Activated CD4-positive, alpha-beta T cell treated with anti-CD3 and anti-CD28 coated beads, Interleukin-2, amount 50 U/mL, for 48 hours (primary cell): ENCODE measurements around the gene ARHGAP45.

ENCODE experiments used
- DNase-seq, 2 experiments: peaks; one replicate each; pipeline ENCODE4 v3.0.0-alpha.2; 2020

Gene ARHGAP45

DNA sequence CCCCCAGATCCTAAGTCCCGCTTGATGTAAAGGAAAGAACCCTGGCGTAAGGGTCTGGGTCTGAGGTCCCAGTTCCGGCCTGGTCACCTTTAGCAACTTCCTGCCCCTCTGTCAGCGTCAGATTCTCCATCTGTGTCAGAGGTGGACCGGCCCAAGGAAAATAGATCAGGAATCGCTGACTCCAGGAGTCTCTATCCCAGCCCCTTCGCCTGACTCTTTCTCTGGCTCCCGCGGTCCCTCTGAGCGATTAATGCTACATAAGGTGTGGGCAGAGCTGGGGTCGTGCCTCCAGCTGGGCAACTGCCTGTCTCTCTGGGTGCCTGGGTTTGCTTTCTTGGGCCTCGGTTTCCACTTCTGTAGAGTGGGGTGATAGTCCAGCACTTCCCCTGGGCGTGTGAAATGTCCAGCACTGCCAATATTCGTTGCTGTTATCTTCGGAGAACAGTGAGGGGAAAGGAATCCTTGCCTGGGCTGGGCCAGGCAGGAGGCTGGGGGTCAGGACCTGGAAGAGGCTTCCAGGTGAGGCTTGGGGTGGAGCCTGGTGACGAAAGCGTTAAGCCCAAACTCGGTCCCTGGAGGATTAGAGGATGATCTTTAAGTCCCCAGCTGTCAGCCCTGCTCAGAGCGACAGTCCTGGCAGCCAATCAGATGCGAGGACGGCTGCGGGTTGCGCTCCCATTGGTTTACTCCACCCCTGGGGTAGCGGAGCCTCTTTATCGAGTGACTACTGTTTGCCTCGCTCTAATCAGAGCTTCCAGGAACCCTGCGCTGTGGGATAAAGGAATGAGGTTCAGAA is 26.3 kb upstream of the ARHGAP45 start:
- DNase-seq, result peak; percentile 93 to 95

DNA sequence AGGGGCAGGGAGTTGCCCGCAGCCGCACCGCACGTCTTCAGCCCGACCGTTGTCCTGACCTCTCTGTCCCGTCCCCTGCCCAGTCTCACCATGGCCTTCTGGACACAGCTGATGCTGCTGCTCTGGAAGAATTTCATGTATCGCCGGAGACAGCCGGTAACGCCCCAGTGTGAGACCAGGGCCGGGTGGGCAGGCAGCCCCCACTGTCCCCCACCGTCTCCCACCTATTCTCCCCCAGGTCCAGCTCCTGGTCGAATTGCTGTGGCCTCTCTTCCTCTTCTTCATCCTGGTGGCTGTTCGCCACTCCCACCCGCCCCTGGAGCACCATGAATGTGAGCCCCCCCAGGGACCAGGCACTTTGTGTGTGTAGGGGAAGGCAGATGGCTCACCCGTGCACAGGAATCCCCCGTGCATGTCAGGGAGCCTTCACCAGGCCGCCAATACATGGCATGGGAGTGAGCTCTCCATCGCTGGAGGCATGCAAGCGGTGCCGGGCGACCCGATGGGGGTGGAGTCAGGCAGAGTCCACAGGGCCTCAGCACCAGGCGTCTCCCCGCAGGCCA is 25.6 kb upstream of the ARHGAP45 start:
- DNase-seq, result no peak

DNA sequence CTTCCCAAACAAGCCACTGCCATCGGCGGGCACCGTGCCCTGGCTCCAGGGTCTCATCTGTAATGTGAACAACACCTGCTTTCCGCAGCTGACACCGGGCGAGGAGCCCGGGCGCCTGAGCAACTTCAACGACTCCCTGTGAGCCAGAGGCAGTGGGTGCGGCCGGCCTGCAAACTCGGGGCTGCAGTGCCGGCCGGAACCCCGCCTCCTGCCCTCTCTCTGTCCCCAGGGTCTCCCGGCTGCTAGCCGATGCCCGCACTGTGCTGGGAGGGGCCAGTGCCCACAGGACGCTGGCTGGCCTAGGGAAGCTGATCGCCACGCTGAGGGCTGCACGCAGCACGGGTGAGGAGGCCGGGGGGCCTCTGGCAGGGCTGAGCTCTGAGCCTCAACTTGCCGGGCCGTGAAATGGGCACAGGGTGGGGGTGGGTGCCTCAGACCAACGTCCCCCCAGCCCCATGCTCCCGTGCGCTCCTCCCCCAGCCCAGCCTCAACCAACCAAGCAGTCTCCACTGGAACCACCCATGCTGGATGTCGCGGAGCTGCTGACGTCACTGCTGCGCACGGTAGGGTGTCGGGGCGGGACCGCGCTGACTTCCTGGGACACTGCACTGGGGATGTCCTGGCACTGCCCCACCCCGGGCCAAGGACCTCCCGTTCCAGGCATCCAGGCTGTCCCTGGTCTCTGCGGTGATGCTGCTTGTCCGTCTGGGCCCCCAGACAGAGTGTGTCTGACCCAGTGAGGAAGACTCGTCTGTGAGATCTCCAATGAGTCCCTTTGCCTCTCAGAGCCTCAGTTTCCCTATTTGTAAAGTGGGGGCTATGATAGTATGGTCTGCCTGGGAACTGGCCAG is 24.9 kb upstream of the ARHGAP45 start:
- DNase-seq, result no peak

DNA sequence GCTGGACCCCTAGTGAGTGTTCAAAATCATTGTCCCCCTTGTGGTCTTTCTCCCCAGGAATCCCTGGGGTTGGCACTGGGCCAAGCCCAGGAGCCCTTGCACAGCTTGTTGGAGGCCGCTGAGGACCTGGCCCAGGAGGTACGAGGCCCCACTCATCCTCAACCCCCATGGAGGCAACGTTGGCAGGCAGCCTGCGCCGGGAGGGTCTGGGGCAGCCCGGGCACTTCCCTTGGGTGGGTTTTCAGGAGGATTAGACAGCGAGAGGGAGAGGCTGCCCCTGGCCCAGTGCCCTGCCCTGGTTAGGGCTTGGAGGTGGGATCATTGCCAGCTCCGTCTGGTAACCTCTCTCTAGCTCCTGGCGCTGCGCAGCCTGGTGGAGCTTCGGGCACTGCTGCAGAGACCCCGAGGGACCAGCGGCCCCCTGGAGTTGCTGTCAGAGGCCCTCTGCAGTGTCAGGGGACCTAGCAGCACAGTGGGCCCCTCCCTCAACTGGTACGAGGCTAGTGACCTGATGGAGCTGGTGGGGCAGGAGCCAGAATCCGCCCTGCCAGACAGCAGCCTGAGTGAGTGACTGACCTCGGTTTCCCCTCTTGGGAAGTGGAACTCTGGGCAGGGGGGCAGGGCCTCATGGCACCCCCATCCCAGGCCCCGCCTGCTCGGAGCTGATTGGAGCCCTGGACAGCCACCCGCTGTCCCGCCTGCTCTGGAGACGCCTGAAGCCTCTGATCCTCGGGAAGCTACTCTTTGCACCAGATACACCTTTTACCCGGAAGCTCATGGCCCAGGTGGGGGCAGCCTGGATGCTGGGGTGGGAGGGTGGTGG is 24.1 kb upstream of the ARHGAP45 start:
- no peak for DNase-seq

DNA sequence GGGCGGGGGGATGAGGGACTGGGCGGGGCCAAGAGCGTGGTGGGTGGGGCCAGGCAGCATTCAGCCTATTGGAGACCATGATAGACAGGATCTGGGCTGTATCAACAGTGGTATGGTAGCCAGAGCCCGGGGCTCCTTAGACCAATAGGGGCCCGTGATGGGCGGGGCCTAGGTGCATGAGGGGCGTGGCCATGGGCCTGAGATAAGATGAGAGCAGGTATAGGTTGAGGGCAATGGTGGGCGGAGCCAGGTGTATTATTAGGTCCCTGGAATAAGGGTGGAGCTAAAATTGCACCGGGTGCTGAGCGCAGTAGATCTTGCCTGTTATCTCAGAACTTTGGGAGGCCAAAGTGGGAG is 21.7 kb upstream of the ARHGAP45 start:
- DNase-seq, result peak; percentile 74 to 80

DNA sequence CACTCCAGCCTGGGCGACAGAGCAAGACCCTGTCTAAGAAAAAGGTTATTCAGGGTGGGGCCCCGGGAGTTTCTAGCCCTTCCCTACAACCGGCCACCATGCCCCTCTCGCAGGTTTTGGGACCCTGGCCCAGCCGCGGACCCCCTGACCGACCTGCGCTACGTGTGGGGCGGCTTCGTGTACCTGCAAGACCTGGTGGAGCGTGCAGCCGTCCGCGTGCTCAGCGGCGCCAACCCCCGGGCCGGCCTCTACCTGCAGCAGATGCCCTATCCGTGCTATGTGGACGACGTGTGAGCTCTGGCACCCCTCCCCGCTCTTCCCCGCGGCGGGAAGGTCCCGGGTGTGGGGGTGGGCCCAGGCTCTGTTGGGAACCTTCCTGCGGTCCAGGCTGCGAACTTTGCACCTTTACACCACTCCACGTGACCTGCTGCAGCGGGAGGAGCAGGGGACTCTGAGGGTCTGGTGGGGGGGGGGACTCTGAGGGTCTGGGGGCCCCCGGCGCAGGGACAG is 20.8 kb upstream of the ARHGAP45 start:
- DNase-seq, result no peak

DNA sequence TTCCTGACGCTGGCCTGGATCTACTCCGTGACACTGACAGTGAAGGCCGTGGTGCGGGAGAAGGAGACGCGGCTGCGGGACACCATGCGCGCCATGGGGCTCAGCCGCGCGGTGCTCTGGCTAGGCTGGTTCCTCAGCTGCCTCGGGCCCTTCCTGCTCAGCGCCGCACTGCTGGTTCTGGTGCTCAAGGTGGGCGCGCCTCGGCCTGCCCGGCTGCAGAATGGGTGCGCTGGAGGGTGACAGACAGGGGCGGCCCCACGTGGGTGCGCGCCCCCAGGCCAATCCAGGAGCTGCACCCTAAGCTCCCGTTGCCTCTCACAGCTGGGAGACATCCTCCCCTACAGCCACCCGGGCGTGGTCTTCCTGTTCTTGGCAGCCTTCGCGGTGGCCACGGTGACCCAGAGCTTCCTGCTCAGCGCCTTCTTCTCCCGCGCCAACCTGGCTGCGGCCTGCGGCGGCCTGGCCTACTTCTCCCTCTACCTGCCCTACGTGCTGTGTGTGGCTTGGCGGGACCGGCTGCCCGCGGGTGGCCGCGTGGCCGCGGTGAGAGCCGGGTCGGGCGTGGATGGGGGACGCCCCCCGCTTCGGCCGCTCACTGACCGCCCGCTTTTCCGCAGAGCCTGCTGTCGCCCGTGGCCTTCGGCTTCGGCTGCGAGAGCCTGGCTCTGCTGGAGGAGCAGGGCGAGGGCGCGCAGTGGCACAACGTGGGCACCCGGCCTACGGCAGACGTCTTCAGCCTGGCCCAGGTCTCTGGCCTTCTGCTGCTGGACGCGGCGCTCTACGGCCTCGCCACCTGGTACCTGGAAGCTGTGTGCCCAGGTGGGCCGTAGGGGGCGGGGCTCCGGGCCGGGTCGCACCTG is 19.9 kb upstream of the ARHGAP45 start:
- DNase-seq, result no peak

DNA sequence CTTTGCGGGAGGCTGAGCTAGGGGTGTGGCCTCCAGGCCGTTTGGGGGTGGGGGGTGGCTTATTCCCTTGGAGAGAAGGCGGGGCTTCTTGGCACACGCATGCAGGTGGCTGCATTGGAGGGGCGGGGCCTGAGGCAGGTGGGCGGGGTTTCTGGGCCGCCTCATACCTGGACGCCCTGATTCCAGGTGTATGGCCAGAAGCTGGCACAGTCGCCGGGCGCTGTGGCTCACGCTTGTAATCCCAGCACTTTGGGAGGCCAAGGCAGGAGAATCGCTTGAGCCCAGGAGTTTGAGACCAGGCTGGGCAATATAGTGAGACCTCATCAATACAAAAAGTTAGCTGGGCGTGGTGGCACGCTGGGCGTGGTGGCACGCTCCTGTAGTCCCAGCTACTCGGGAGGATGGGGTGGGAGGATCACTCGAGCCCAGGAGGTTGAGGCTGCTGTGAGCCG is 19.2 kb upstream of the ARHGAP45 start:
- DNase-seq, result no peak

DNA sequence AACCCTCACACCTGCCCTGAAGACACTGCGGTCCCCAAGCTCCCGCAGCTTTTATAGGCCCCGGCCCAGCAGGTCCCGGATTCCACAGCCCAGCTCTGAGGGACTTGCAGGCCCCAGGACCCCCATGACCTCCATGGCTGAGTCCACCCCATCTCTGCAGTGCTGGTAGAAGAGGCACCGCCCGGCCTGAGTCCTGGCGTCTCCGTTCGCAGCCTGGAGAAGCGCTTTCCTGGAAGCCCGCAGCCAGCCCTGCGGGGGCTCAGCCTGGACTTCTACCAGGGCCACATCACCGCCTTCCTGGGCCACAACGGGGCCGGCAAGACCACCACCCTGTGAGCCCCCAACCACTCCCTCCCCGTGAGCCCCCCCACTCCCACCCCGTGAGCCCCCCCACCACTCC is 17.9 kb upstream of the ARHGAP45 start:
- DNase-seq, result no peak

DNA sequence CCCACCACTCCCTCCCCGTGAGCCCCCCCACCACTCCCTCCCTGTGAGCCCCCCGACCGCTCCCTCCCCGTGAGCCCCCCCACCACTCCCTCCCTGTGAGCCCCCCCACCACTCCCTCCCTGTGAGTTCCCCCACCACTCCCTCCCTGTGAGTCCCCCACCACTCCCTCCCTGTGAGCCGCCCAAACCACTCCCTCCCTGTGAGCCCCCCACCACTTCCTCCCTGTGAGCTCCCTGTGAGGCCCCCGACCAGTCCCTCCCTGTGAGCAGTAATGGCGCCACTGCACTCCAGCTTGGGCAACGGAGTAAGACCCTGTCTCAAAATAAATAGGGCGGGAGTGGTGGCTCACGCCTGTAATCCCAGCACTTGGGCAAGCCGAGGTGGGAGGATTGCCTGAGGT is 17.2 kb upstream of the ARHGAP45 start:
- DNase-seq, result no peak

DNA sequence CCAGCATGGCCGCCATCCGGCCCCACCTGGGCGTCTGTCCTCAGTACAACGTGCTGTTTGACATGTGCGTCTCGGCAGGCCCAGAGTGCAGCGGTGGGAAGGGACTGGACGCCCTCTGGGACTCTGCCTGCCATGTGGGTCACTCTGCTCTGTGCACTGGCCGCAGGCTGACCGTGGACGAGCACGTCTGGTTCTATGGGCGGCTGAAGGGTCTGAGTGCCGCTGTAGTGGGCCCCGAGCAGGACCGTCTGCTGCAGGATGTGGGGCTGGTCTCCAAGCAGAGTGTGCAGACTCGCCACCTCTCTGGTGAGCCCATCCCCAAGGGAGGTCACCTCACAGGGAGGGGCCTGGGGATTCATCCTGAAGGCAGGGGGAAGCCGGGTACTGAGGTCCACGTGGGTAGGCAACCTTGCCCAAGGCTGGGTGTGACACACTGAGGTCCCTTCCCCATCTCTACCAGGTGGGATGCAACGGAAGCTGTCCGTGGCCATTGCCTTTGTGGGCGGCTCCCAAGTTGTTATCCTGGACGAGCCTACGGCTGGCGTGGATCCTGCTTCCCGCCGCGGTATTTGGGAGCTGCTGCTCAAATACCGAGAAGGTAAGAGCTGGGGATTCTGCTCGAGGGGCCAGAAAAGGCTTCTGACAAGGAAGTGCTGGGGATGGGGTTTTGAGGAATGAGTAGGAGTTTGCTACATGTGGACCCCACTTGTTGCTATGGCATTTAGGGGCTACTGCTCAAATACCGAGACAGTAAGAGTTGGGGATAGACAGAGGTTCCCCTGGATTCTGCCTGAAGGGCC is 15.8 kb upstream of the ARHGAP45 start:
- no peak for DNase-seq

DNA sequence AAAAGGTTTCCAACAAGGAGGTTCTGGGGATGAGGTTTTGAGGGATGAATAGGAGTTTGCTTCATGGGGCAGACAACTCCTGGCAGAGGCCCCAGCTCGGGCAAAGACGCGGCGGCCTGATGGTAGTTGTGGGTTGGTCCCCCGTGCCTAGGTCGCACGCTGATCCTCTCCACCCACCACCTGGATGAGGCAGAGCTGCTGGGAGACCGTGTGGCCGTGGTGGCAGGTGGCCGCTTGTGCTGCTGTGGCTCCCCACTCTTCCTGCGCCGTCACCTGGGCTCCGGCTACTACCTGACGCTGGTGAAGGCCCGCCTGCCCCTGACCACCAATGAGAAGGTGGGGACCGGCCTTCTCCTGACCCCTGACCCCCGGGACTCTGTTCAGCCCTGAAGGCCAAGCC is 15.2 kb upstream of the ARHGAP45 start:
- no peak for DNase-seq

DNA sequence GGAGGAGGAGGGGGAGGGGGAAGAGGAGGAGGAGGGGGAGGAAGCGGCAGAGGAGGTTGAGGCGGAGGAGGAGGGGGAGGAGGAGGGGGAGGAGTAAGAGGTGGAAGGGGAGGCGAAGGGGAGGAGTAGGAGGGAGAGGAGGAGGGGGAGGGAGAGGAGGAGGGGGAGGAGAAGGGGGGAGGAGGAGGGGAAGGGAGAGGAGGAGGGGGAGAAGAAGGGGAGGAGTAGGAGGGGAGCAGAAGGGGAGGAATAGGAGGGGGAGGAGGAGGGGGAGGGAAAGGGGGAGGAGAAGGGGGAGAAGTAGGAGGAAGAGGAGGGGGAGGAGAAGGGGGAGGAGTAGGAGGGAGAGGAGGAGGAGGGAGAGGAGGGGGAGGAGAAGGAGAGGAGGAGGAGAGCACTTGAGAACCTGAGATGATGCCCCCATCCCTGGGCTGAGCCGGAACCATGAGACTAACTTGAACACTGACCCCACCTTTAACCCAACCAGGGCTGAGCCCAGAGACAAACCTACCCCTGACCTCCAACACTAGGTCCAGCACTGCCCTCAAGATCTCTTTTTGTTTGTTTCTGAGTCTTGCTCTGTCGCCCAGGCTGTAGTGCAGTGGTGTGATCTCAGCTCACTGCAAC is 14.5 kb upstream of the ARHGAP45 start:
- DNase-seq, result no peak

DNA sequence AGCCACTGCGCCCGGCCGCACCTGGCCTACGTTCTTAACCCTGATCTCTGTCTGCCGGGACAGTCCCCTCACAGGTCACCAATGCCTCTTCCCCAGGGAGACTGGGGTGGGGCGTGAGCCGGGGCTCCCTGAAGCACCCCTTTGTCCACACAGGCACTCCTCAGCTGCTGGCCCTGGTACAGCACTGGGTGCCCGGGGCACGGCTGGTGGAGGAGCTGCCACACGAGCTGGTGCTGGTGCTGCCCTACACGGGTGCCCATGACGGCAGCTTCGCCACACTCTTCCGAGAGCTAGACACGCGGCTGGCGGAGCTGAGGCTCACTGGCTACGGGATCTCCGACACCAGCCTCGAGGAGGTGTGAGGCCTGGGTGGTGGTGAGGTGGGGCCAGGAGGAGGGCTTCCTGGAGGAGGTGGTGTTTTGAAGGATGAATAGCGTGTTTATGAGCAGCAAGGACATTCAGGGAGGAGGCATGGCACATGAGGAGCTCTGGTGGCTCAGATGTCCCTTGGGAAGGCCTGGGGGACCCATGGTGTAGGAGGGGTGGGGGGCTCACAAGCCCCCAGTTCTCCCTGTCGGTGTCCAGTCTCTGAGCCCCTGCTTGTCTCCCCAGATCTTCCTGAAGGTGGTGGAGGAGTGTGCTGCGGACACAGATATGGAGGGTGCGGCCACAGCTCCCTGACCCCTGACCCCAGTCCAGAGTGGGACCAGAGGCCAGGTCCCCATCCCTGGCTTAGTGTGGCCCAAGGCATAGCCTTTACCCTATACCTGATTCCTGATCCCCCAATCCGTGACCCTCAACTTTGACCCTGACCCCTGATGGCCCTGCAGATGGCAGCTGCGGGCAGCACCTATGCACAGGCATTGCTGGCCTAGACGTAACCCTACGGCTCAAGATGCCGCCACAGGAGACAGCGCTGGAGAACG is 13.5 kb upstream of the ARHGAP45 start:
- no peak for DNase-seq

DNA sequence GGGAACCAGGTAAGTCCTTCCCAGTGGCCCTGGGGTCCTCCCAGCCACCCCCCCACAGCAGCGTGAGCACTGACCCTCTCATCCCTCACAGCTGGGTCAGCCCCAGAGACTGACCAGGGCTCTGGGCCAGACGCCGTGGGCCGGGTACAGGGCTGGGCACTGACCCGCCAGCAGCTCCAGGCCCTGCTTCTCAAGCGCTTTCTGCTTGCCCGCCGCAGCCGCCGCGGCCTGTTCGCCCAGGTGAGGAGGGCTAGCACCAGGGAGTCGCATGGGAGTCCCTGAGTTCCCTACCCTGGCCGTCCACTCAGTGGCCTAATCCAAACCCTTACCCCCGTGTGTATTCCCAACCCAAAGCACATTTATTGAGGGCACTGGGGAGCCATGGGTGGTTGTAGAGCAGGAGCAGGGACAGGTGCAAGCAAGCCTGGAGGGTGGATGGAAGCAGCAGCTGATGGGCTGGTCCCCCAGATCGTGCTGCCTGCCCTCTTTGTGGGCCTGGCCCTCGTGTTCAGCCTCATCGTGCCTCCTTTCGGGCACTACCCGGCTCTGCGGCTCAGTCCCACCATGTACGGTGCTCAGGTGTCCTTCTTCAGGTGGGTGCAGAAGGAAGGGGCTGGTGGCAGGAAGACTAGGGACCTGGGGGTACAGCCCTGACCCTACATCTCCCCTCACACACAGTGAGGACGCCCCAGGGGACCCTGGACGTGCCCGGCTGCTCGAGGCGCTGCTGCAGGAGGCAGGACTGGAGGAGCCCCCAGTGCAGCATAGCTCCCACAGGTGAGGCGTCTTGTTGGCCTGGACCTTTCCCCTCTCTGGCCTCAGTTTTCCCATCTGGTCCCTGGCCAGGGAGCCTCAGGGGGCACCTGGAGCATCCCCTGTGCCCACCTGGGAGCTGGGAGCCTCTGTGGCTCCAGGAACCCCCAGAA is 12.6 kb upstream of the ARHGAP45 start:
- DNase-seq, result no peak

DNA sequence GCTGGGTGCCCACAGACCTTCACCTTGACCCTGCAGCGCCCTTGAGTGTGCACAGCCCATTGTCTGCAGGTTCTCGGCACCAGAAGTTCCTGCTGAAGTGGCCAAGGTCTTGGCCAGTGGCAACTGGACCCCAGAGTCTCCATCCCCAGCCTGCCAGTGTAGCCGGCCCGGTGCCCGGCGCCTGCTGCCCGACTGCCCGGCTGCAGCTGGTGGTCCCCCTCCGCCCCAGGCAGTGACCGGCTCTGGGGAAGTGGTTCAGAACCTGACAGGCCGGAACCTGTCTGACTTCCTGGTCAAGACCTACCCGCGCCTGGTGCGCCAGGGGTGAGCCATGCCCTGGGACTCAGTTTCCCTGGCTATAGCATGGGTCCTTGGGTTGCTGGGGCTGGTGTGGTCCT is 11.9 kb upstream of the ARHGAP45 start:
- no peak for DNase-seq

DNA sequence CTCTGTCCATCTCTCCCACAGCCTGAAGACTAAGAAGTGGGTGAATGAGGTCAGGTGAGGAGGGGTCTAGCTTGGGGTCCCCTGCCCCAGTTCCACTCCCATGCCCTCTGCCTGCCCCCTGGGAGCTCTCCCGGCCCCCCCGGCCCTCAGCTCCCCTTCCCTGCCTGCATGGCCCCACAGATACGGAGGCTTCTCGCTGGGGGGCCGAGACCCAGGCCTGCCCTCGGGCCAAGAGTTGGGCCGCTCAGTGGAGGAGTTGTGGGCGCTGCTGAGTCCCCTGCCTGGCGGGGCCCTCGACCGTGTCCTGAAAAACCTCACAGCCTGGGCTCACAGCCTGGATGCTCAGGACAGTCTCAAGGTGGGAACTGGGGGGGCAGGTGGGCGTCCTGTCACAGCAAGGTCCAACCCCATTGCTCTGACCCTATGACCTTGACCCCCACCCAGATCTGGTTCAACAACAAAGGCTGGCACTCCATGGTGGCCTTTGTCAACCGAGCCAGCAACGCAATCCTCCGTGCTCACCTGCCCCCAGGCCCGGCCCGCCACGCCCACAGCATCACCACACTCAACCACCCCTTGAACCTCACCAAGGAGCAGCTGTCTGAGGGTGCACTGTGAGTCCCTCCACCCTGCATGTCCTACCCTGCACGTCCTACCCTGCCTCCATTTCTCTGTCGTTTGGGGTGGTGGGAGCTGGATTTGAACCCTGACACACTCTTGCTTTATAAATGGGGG is 10.9 kb upstream of the ARHGAP45 start:
- no peak for DNase-seq
